Mammary epithelial cell (primary cell): ENCODE results near the gene TMEM17.

Experiments
- EZH2 ChIP-seq: IDR thresholded peaks from 2 replicates; pipeline ENCODE4 v1.6.1; 2012; ENCODE audit warnings: low read length, inconsistent platforms, borderline replicate concordance
- TF ChIP-seq, protein P1 (sequence below), 2 donors: IDR thresholded peaks in 1 of 2; conservative IDR thresholded peaks in 1 of 2; 2 replicates each; pipeline ENCODE4 v1.5.1; 2011 to 2012; ENCODE audit warnings: inconsistent platforms in 2 of 2, low read length in 2 of 2, mild to moderate bottlenecking in 2 of 2, control low read depth in 1 of 2, low read depth in 1 of 2; ENCODE audit not compliant: insufficient read depth in 1 of 2; ENCODE audit errors: extremely low read depth in 1 of 2

DNA sequence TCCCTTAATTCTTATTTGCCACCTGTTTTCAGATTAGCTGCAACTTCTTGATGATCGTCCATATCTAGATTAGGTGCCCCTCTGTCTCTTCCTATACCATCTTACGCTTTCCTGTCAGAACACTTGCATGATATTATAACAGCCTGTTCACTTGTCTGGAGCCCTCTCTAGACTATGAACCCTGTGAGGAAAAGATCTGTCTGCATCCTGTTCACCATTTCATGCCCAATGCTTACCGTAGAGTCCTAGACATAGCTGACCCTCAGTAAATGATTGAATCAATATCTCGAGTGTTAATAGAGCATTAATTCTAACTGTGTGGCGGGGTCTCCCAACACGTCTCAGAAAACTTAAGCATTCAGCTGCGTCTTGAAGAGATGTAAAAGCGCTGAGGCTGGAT lies 31.8 kb upstream of the TMEM17 start:
- TF ChIP-seq, protein P1, sequence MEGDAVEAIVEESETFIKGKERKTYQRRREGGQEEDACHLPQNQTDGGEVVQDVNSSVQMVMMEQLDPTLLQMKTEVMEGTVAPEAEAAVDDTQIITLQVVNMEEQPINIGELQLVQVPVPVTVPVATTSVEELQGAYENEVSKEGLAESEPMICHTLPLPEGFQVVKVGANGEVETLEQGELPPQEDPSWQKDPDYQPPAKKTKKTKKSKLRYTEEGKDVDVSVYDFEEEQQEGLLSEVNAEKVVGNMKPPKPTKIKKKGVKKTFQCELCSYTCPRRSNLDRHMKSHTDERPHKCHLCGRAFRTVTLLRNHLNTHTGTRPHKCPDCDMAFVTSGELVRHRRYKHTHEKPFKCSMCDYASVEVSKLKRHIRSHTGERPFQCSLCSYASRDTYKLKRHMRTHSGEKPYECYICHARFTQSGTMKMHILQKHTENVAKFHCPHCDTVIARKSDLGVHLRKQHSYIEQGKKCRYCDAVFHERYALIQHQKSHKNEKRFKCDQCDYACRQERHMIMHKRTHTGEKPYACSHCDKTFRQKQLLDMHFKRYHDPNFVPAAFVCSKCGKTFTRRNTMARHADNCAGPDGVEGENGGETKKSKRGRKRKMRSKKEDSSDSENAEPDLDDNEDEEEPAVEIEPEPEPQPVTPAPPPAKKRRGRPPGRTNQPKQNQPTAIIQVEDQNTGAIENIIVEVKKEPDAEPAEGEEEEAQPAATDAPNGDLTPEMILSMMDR (conservative IDR thresholded peaks at IDR 0.05 in 1 of 2, IDR thresholded peaks at IDR 0.05 in 1 of 2; ENCODE audit: extremely low read depth in 1 of 2, insufficient read depth in 1 of 2, low read depth in 1 of 2, low read length in 2 of 2): no peak
- TF ChIP-seq EZH2: no peak
